DMS114 treated with DMSO at 0.1 percent for 48 hours (cell line): ENCODE data around the gene SRSF1.
A peak's percentile ranks its signal among the peaks of the same experiment; 100 is the strongest.
"Not testable (repeated sequence)": the region's sequence is repeated elsewhere in the genome, so short reads cannot be mapped to it uniquely, and the experiment has no call there.

Experiments used
- DNase-seq: peaks from one replicate; lab custom pipeline; 2025; ENCODE audit not compliant: unreplicated experiment; lab: John Stamatoyannopoulos, UW

The SRSF1 gene

GRCh38 chr17:57970710-57971109, 36.3 kb downstream of the SRSF1 start:
- no peak for DNase-seq

DNA sequence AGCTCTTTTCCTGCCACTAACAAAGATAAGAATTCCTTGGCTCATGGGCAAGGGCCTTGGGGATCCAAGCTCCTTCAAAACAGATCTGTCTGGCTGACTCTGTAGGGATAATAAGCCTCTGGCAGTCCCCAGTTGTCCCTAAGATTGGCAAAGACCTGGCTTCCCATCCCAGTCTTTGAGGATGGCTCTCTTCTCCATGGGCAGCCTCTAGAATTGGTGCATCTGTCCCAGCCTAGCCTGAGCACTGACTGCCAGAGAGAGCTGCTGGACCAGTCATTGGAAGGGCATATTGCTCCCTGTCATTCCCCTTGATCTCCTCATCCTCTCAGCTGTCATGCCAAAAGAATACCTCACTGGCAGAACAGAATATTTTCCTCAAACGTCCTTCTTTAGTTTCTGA, 38.6 kb downstream of the SRSF1 start:
- DNase-seq = no peak

DNA sequence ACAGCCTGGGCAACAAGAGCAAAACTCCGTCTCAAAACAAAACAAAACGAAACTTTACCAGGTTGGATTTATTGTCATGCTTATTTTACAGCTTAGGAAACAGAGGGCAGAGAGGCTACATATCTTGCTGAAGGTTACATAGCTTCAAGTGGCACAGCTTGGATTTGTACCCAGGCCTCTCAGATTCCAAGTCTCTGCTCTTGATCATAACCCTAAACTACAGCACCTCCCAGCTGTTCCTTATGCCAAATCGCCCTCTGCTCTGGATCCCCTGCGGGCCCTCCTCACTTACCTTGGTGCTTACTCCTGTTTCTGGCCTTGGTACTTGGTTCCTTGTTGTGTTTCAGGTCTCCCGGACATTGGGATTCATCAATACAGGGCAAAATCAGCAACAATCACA, 40.2 kb downstream of the SRSF1 start:
- no peak for DNase-seq

DNA sequence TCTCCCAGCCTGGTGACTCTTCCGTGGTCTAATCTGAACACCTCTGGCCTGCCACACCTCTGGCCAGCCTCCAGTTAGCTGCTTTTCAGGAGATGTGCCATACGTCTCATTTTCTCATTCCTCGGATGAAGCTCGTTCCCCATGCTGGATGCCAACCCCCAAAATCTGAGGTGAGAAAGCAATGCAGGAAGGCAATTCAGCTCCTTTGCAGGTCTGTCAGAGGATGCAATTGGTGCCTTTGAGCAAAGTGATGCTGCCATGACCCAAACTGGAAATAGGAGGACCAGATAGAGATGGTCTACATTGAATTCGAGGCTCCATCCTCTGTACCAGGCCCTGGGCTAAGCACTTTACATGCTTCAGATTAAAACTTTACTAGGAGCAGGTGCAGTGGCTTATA, 40.8 kb downstream of the SRSF1 start:
- DNase-seq = no peak

- no peak for DNase-seq
These were observed 41.4 kb downstream of the SRSF1 start for GRCh38 chr17:57965521-57966160.

DNA sequence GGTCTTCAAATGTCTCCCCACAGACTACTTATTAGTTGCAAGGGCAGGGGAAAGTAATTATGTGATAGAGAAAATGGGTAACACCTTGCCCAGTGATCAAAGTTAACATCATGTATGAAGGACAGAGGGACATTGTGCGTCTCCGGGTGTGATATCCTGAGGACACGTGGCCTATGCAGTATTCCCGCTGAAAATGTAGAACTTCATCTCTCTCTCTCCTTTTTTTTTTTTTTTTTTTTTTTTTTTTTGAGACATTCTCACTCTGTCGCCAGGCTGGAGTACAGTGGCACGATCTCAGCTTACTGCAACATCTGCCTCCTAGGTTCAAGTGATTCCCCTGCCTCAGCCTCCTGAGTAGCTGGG, 43.9 kb downstream of the SRSF1 start:
- DNase-seq = no peak

DNA sequence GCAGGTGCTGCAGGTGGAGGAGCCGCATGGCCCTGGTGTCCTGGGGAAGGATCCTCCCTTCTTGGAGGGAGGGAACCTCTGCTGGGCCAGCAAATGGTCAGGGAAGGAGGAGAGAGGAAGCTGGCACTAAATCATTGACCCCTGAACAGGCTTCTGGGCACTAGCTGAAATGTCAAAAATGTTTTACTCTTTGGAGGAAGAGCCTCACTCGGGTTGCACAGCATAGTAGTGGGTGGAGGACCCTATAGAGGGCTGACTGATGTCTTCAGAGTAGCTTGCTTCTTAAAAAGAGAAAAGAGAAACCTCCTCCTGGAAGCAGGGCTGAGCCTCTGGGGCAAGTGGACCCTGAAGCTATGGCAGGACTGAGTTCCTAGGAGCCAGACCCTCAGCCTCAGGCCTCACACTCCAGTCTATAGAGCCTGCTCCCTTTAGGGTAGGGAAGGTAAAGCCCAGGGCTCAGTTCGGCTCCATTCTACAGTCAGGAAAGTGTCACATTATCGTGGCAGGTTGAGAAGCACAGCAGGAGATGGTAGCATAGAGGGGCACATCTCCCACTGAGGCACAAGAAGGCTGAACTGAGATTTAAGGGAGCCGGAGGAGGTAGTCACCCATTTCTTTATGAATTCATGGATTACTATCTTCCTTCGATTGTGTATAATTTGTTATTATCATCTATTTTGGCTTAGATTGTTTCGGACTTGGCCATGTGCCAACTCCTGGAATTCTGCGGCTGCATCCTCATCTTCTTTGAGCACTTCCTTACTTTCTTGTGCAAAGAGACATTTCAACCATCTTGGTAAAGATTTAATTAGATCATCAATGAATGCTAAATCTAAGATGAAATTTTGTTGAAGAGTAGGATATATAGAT, 44.5 kb downstream of the SRSF1 start:
- no peak for DNase-seq

- DNase-seq = no peak
These were observed 47.1 kb downstream of the SRSF1 start for GRCh38 chr17:57959929-57960328.

GRCh38 chr17:57958391-57958790, 48.7 kb downstream of the SRSF1 start:
- DNase-seq = not testable (repeated sequence)

GRCh38 chr17:57957886-57958285, 49.2 kb downstream of the SRSF1 start:
- no peak for DNase-seq

DNA sequence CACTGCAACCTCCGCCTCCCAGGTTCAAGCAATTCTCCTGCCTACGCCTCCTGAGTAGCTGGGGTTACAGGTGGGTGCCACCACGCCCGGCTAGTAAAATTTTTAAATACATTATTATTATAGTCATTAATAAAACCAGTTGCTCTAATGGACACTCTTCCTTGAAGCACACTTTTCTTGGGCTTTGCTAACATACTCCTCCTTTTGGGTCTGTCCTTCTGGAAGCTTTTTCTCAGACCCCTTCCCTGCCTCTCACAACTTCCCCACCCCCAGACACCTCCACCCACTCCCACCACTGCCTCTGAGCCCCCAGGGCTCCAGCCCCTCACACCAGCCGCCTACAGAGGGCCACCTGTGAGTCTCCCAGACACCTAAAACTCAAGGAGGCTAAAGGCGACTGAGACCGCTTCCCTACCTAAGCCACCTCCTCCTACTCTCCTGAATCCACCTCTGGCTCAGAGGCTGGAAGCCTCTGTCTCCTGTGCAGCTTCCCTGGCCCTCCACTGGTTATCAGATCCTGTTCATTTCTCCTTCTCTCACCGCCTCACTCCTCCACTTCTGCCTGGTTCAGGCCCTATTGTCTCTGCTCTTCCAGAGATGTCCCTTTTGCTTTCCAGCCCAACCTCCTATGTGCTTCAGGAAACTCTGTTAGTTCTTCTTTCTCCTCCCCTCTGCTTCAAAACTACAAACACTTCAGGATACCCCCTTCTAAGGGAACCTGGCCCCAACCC, 49.8 kb downstream of the SRSF1 start:
- no peak for DNase-seq

GRCh38 chr17:57956291-57957119, 50.5 kb downstream of the SRSF1 start:
- no peak for DNase-seq

DNA sequence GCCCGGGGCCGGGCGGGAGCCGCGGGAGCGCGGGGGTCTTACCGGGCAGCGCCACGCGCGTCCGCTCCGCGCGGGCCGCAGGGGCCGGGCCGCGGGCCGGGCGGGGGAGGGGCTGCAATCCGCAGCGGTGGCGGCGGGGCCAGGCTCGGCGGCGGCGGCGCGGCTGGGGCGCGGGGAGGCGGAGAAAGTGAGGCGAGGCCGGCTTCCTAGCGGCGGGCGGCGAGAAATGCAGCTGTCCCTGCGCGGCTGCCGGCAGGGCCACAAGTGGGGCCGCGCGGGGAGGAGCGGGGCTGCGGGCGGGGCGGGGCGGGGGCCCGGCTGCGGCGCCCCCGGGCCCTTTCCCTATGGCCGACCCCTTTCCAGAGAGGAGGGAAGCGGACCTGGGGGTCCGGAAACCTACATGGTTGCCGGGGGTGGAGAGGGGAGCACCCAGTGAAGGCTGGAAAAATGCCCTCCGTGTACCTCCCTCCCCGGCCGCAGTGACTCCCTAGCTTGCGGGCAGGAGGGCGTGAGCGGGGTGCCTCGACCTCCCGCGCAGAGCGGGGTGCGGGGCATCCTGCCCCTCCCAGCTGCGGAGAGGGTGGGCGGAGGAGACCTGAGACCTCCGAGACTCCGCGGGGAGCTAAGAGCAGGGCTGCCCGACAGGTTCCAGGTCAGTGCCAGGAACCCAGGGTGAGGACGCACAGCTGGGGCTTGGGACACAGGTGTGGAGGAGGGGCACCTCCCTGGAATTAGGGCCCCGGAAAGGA, 51.7 kb downstream of the SRSF1 start, which contains the start of gene CUEDC1:
TSS of gene CUEDC1 (minus strand) at position 230 of the 749 bp plus-strand sequence. CDS start 69,848 bp downstream, outside the sequence.
- peak; percentile 34 for DNase-seq

DNA sequence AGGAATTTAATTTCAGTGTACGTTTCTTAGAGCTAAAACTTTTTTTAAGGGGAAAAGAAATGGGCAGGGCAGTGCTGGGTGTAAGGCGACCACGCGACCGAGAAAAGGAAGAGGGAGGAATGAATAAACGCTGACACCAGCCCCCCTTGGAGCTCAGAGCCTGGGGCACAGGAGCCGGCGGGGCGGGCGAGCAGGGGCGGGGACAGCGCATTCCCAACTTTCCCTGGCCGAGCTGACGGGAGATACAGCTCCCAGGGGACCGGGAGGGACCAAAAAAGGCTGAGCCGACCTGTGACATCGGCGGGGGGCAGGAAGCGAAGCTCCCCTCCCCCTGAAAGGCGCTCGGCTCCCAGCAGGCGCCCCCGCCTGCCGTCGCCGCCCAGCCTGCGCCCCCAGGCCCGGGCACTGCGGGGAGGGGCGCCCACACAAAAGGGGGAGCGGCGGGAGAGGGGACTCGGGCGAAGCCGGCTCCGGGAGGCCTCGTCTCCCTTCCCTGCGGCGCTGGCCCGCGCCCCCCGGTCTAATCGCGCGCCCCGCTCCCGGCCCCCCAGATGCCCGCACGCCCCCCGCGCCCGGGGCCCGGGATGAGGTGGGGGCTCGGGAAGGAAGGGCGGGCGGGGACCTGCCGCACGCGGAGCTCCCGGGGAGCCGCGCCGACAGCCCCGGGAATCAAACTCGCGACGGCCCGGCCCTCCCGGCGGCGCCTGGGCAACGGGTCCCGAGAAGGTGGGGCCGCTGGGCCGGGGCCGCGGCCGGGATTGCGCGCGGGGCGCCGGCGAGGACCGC, 52.5 kb downstream of the SRSF1 start:
- DNase-seq = peak; percentile 17

- no peak for DNase-seq
These were observed 53.2 kb downstream of the SRSF1 start for GRCh38 chr17:57953705-57954396.
